Testis (tissue), 2 donors: ENCODE measurements around the gene MAML3.

Source experiments
- CTCF ChIP-seq, 3 experiments: fragments of 450-650 bp in 2 of 3; fragments of 200-600 bp in 1 of 3; sonication (generic) in 1 of 3; IDR thresholded peaks; one replicate each; pipeline ENCODE4 v1.5.1; 2016 to 2019; ENCODE audit warnings: antibody characterized with exemption in 3 of 3, mild to moderate bottlenecking in 2 of 3, moderate library complexity in 1 of 3
- POLR2A ChIP-seq: fragments of 450-650 bp; IDR thresholded peaks from one replicate; pipeline ENCODE4 v1.6.1; 2017; ENCODE audit warnings: antibody characterized with exemption, mild to moderate bottlenecking, moderate library complexity

GRCh38 chr4:140099983-140100382 is 54.0 kb downstream of the MAML3 start:
- TF ChIP-seq CTCF (IDR thresholded peaks at IDR 0.05): no peak
- TF ChIP-seq POLR2A: no peak
